NK-92 (cell line): Measurements from ENCODE around the gene SLC4A8.

Source experiments
- DNase-seq: peaks from one replicate; lab custom pipeline; 2025; ENCODE audit not compliant: unreplicated experiment; lab: John Stamatoyannopoulos, UW

Gene SLC4A8

GRCh38 chr12:51424662-51425539, at the start of gene SLC4A8:
TSS of gene SLC4A8 (plus strand) at chr12:51424831. CDS start at chr12:51424988, 157 bp downstream.
- no peak for DNase-seq

DNA sequence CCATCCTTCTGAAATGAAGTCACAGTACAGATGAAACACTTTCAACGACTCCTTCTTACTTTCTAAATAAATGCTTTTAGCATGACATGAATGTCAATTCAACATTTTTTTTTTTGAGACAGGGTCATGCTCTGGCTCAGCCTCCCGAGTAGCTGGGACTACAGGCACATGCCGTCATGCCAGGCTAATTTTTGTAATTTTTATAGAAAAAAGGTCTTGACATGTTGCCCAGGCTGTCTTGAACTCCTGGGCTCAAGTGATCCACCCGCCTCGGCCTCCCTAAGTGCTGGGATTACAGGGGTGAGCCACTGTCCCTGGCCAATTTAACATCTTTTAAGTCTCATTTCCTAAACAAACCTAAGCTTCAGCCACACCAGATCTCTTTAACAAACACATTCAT, 49.8 kb upstream of the SLC4A8 start:
- no peak for DNase-seq

- DNase-seq: no peak
These were observed 47.3 kb upstream of the SLC4A8 start for GRCh38 chr12:51377099-51377984.

DNA sequence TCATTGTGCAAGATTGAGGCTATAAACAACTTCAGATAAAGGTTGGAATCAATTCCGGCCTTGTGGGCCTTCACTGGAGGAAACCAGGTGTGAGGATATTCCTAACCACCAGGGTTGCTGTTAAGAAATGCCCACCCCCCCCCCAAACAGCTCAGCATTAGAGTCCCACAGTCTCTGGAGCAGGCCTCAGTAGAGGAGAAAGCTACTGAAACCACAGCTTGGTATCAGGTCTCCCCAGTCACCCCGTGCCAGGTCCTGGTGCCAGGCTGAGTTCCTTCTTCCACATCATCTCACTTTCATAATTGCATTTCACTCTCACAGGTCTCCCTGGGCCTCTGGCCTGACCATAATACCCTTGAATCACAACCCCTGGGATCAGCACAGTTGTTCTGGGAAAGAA, 45.9 kb upstream of the SLC4A8 start:
- DNase-seq: no peak

DNA sequence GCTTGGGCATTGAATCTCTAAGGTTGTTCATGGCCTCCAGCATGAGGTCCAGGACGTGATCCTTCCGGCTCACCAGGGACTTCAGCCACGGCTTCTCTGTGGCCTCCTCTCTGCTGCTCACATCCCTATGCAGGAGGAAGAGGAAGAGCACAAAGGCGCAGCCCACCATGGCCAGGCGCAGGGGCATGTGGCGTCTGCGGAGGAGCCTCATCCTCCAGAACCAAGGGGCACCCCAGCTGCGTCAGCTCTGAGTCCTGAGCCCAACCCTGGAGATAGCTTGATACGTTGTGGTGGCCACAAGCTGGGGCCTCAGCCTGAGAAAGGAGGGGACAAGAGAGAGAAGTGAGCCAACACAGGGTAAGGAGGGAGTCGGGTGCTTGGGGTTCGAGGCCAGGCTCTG, 45.1 kb upstream of the SLC4A8 start:
- DNase-seq: no peak

- no peak for DNase-seq
These were observed 43.2 kb upstream of the SLC4A8 start for GRCh38 chr12:51381226-51382079.

DNA sequence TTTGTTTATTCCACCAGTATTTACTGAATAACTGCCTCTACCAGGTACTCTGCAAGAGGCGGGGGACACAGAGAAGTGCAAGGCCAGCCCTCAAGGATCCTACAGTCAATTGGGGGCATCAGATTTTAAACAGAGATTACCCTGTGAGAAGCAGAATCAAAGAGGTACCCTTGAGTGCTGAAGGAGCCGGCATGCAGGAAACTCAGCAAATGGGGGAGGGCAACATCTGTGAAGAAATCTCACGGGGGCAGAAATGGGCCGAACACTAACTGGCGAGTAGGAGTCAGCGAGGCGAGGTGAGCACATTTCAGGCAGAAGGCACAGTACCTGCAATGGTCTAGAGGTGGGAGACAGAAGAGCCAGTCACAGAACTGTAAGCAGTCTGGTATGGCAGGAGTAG, 42.5 kb upstream of the SLC4A8 start:
- no peak for DNase-seq

- no peak for DNase-seq
These were observed 41.2 kb upstream of the SLC4A8 start for GRCh38 chr12:51383269-51383905.

GRCh38 chr12:51386351-51386750, 38.3 kb upstream of the SLC4A8 start:
- no peak for DNase-seq

- no peak for DNase-seq
These were observed 36.4 kb upstream of the SLC4A8 start for GRCh38 chr12:51388069-51388799.

DNA sequence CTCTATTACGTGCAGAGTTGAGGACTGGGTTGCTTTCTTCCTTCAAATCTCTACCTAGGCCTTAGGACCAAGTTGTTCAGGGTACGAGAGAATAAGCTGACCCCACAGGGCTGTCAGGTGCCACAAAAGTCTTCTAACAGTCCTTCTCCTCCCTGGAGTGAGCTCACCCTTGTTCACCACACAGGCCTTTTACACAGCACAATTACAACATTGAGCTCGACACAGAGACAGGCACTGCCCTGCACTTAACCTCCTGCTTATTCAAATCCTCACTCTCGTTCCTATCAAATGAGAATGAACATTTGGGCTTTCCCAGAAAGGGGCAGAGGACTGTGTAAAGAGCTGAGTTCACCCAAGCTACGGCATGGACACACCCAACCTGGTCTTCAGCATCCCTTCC, 35.8 kb upstream of the SLC4A8 start:
- no peak for DNase-seq

DNA sequence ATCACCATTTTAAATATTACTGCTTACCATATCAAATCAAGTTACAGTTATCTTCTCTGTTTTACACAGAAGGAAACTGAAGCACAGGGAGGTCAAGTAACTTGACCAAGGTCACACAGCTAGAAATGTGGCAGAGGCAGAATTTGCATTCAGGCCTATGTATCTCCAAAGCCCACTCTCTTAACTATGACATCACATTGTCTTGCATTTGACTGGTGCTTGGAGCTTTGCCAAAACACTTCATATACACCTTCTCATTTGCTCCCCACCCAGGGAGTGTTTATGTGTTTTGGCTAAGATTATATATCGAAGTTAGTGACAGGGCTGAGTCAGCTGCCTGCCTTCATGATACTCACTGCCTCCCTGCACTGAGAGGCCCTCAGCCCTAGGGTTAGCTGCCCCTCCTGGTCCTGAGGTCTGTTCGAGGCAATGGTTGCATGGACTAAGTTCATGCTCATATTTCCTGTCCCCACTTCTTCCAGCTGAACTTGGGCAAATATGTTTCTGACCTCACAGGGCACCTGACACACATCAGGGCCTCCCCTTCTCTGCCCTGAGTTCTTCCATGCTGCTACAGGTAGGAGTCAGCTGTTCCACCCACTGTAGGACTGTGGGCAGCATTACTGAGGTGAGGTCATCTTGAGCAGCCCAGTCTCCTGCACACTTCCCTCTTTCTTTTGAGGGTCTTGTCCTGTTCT, 35.2 kb upstream of the SLC4A8 start:
- DNase-seq: no peak

DNA sequence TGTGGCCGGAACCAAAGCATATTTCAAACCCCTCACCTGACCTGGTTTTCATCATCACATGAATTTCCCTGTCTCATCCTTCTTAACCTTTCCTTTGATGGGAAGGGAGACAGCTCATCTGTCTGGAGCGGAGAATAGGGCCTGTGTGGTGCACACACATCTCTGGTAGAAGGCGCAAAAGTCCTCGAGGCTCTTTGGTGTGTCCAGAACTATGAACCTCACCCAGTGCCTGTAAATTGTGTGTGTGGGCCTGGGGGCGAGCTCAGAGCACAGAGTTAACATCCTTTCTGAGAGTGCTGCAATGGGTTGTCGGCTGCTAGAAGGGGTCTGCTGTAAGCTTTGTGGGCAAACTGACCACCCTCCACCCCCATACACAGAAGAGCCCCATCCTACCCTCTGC, 34.2 kb upstream of the SLC4A8 start:
- DNase-seq: no peak

- no peak for DNase-seq
These were observed 33.7 kb upstream of the SLC4A8 start for GRCh38 chr12:51390891-51391282.

GRCh38 chr12:51391283-51392123, 33.1 kb upstream of the SLC4A8 start, which contains the start of gene GALNT6:
TSS of gene GALNT6 (minus strand) at chr12:51391406. CDS start at chr12:51379781, 11,625 bp downstream.
- DNase-seq: no peak

GRCh38 chr12:51392556-51393237, 31.9 kb upstream of the SLC4A8 start:
- DNase-seq: no peak

GRCh38 chr12:51393676-51394545, 30.7 kb upstream of the SLC4A8 start:
- DNase-seq: no peak
